ENCODE data around the gene TDRD6. TPM values are rescaled to one million over a fixed set of nuclear protein-coding genes. Genes with fewer than 3 reads are reported as not detected.
A peak's percentile ranks its signal among the peaks of the same experiment; 100 is the strongest.

The TDRD6 gene
- total RNA-seq, 2 experiments from 2014 or later: not detected

DNA sequence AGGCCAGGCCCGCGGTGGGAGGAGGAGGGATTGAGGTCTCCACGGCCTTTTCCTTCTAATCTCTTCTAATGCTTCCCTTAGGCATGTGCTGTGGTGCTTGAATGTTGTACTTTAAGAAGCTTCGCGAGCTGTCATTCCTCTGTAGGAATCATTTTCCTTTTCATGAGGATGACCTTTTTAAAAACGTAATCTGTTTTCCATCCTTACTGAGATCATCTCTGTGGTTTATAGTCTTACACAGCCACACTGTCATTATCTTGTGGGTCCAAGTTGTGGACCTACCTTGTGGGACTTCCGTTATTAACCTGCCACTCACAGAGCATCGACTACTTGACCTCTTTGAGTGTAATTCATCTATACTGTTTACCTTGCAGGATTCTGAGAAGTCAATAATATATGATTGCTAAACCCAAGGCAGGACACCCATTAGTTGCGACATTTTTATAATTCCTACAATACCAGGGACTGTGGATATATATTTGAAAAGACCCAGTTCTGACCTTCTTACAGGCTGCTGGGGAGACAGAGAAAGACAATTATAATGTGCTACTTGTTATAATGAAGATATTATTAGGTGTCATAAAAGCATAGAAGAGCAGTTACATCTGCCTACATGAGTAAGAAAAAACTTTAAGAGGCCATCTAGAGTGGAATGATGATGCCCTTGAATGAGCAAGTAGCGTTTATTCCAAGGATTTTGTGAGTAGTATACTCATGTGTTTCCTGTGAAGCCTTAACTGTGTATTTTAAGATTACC is 34.1 kb upstream of the TDRD6 start:
- ATAC-seq (no peak), DNase-seq (no peak)
- CTCF ChIA-PET: interaction anchor here (1.4 kb wide), 1 partner anchor 50 kb away, joined by 3 read pairs; no protein-coding TSS in a partner anchor
- H3K36me3 Mint-ChIP-seq: no peaks in the 10 kb centered on the region
- peak overlapping the region; percentile 75 for H3K4me3 Mint-ChIP-seq
- H3K4me1 Mint-ChIP-seq: peaks cover 15% of the 10 kb centered on the region
- H3K27me3 Mint-ChIP-seq: peaks cover 49% of the 10 kb centered on the region
- H3K9me3 Mint-ChIP-seq (ENCODE audit: low read depth): no peaks in the 10 kb centered on the region
- no peak overlapping the region for H3K27ac Mint-ChIP-seq

DNA sequence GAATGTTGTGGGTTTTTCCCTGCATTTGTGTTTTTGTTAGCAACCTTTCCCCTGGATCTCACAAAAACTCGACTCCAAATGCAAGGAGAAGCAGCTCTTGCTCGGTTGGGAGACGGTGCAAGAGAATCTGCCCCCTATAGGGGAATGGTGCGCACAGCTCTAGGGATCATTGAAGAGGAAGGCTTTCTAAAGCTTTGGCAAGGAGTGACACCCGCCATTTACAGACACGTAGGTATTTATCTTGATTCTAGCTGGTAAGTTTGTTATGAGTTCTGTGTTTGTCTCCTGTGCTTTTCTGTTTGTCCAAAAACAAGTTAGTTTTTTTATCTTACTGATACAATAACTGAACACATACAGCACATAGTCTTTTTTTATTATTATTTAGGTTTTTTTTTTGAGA is 31.9 kb upstream of the TDRD6 start:
- DNase-seq (no peak), ATAC-seq (no peak)
- H3K27me3 Mint-ChIP-seq: peaks cover 50% of the 10 kb centered on the region
- H3K27ac Mint-ChIP-seq: no peak overlapping the region
- peaks cover 13% of the 10 kb centered on the region for H3K4me1 Mint-ChIP-seq
- no peaks in the 10 kb centered on the region for H3K9me3 Mint-ChIP-seq (ENCODE audit: low read depth)
- CTCF ChIA-PET: interaction anchor here (1.0 to 1.3 kb wide), 2 partner anchors 8 to 14 kb away, joined by 3 to 4 read pairs; no protein-coding TSS in a partner anchor
- H3K4me3 Mint-ChIP-seq: no peak overlapping the region
- H3K36me3 Mint-ChIP-seq: no peaks in the 10 kb centered on the region

DNA sequence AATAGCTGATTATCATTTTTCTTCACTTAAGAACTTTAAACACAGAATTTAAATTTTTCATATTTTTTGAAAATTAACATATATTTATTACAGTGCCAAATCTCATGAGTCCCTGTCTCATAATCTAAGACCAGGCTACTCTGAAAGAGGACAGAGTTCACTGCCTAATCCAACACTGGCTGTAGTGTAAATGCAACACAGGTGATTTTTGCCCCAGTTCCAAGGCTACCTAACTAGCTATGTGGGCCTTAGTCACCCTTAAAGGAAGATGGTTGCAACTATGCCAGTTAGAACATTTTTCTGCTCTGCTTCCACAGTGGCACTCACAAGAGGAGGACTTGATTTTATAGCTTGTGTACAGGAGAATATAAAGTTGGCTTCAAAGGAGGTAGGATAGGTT is 30.0 kb upstream of the TDRD6 start:
- Mint-ChIP-seq H3K4me1 (peaks cover 6% of the 10 kb centered on the region), H3K9me3 (ENCODE audit: low read depth) (no peaks in the 10 kb centered on the region), H3K27me3 (peaks cover 40% of the 10 kb centered on the region), H3K27ac (no peak overlapping the region), H3K36me3 (no peaks in the 10 kb centered on the region), H3K4me3 (no peak overlapping the region)
- ATAC-seq: no peak
- CTCF ChIA-PET: no interaction called here
- DNase-seq: no peak

DNA sequence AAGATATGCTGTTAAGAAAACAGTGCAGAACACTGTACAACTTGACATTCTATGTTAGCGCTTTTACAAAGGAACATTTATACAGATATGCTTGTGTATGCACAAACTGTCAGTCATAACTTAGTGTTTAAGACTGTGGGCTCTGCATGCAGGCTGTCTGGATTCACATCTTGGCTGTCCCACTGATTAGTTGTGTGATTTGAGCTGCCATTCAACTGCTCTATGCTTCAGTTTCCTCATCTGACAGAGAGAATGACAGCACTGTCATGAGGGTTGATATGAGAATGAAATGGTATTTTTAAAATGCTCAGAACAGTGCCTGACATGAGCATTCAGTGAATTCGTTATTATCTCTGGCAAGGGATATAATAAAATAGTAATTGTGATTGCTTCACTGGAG is 26.2 kb upstream of the TDRD6 start:
- no peak for ATAC-seq
- Mint-ChIP-seq H3K27me3 (peaks cover 15% of the 10 kb centered on the region), H3K9me3 (ENCODE audit: low read depth) (no peaks in the 10 kb centered on the region), H3K27ac (no peak overlapping the region), H3K36me3 (no peaks in the 10 kb centered on the region), H3K4me3 (no peak overlapping the region), H3K4me1 (no peaks in the 10 kb centered on the region)
- no peak for DNase-seq
- CTCF ChIA-PET: no interaction called here

DNA sequence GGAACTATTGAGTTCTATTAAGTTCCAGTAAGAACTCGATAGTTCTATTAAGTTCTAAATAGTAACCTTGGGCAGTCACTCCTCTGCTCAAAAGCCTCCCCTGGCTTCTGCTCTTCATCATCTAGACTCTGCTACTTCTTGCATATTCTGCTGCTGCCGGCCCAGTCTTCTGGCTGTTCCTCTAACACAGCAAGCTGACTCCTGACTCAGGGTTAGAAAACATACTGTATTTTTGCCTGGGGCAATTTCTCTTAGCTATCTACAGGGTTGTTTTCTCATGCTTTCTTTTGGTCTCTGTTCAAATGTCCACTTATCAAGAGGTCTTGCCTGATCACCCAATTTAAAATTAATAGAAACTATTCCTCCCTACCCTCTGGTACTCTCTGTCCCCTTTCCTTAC is 20.3 kb upstream of the TDRD6 start:
- H3K4me1 Mint-ChIP-seq: no peaks in the 10 kb centered on the region
- H3K27ac Mint-ChIP-seq: no peak overlapping the region
- ATAC-seq: no peak
- H3K9me3 Mint-ChIP-seq (ENCODE audit: low read depth): no peaks in the 10 kb centered on the region
- peaks cover 5% of the 10 kb centered on the region for H3K27me3 Mint-ChIP-seq
- no peak overlapping the region for H3K4me3 Mint-ChIP-seq
- no peaks in the 10 kb centered on the region for H3K36me3 Mint-ChIP-seq
- no peak for DNase-seq
- CTCF ChIA-PET: no interaction called here

DNA sequence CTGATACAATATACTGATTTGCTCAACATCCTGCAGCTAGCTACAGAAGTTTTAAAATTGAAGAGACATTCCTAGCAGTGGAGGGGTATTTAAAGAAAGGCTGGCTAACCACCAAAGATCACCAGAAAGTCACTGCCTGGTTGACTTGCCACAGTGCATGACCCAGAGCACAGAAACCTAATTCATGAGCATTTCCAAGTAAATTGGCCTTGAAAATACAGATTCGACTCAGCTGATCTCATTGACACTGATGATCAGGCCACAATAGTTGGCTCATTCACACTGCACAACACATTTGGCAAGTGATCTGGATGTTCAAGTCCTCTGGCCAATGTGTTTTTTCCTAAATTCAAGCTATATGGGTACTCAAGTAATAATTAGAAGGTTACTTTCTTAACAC is 13.3 kb upstream of the TDRD6 start:
- H3K4me1 Mint-ChIP-seq: peaks cover 4% of the 10 kb centered on the region
- ATAC-seq (peak; percentile 36), DNase-seq (no peak)
- H3K27me3 Mint-ChIP-seq: no peaks in the 10 kb centered on the region
- H3K4me3 Mint-ChIP-seq: no peak overlapping the region
- no peaks in the 10 kb centered on the region for H3K9me3 Mint-ChIP-seq (ENCODE audit: low read depth)
- no peaks in the 10 kb centered on the region for H3K36me3 Mint-ChIP-seq
- CTCF ChIA-PET: interaction anchor here (0.8 to 1.1 kb wide), 2 partner anchors 20 to 62 kb away, joined by 3 read pairs; no protein-coding TSS in a partner anchor
- H3K27ac Mint-ChIP-seq: no peak overlapping the region

DNA sequence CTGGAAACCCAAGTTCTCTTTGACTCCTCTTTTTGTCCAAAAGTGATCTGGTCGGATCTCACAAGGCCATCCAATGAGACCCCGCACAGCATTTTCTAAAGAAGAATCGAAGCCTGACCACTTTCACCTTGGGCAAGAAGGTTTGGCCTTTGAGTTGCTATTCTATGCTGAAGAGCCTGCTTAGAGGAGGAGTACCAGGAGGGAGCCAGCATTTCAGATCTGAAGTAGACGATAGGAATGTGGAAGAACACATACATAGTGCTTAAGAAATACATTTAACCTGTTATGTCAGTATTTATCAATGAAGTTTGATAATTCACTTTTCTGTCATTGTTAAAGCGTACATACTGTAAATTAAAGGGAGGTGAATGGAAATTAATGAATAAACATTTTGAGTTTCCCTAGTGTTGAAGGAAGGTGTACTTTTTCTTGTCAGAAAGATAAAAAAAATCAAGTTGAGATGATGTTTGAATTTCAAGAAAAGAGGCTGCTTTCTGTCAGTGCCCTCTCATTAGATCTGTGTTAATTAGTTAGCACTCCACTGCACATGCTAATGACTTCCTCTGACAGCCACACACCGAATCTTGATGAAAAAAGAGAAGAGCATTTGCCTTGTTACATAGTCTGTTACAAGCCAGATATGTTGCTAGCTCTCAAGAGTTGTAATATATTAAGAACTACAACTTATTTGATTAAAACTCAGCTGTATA is 10.9 kb upstream of the TDRD6 start:
- DNase-seq (no peak), ATAC-seq (no peak)
- Mint-ChIP-seq H3K4me3 (no peak overlapping the region), H3K4me1 (peaks cover 4% of the 10 kb centered on the region), H3K36me3 (no peaks in the 10 kb centered on the region), H3K27me3 (peaks cover 7% of the 10 kb centered on the region), H3K27ac (no peak overlapping the region), H3K9me3 (ENCODE audit: low read depth) (no peaks in the 10 kb centered on the region)
- CTCF ChIA-PET: no interaction called here

DNA sequence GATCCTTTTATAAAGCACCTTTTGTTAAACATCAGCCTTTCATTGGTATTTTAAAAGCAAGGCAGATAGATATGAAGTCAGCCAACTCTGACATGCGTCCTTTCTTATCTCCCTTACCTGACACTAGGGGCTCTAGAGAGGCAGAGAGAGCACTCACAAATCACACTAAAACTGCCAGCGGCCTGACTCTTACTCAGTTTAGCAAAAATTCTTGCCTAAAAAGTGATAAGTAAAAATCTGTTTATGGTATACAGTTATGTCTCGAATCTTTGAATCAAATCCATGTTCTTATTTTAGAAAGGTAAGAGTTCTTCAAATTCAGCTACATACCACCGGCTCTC is 10.4 kb upstream of the TDRD6 start:
- H3K4me3 Mint-ChIP-seq: no peak overlapping the region
- H3K27me3 Mint-ChIP-seq: peaks cover 12% of the 10 kb centered on the region
- H3K27ac Mint-ChIP-seq: no peak overlapping the region
- no peaks in the 10 kb centered on the region for H3K9me3 Mint-ChIP-seq (ENCODE audit: low read depth)
- ATAC-seq (no peak), DNase-seq (no peak)
- no peaks in the 10 kb centered on the region for H3K36me3 Mint-ChIP-seq
- CTCF ChIA-PET: no interaction called here
- peaks cover 4% of the 10 kb centered on the region for H3K4me1 Mint-ChIP-seq

DNA sequence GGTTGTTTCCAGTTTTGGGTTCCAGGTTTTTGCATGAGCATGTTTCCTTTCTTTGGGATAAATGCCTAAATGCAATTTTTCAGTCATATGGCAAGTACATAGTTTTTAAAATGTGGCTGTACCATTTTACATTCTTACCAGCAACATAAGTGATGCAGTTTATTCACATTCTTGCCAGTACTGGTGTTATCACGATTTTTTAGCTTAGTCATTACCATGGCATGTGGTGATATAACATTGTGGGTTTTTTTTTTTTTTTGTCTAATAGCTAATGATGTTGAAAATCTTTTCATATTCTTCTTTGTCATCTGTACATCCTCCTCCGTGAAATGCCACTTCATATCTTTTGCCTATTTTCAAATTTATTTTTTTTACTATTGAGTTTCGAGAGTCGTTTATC is 2.9 kb upstream of the TDRD6 start:
- Mint-ChIP-seq H3K4me1 (no peaks in the 10 kb centered on the region), H3K27ac (no peak overlapping the region), H3K27me3 (peaks cover 16% of the 10 kb centered on the region), H3K36me3 (no peaks in the 10 kb centered on the region), H3K9me3 (ENCODE audit: low read depth) (peaks cover 2% of the 10 kb centered on the region), H3K4me3 (no peak overlapping the region)
- CTCF ChIA-PET: no interaction called here
- ATAC-seq (no peak), DNase-seq (no peak)

DNA sequence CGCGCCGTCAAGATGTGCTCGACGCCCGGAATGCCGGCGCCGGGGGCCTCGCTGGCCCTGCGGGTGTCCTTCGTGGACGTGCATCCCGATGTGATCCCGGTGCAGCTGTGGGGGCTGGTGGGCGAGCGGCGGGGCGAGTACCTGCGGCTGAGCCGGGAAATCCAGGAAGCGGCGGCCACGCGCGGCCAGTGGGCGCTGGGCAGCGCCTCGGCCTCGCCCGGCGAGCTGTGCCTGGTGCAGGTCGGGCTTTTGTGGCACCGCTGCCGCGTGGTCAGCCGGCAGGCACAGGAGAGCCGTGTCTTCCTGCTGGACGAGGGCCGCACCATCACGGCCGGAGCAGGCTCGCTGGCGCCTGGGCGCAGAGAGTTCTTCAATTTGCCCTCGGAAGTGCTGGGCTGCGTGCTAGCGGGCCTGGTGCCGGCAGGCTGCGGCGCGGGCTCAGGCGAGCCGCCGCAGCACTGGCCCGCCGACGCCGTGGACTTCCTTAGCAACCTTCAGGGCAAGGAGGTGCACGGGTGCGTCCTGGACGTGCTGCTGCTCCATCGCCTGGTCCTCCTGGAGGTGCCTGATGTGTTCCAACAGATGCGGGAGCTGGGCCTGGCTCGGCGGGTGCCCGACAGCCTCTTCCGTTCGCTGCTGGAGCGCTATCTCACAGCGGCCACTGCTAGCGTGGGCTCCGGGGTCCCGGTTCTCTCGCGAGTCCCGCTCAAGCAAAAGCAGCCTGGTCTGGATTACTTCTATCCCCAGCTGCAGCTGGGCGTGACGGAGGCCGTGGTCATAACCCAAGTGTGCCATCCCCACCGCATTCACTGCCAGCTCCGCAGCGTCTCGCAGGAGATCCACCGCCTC is 656 bp downstream of the TDRD6 start:
- Mint-ChIP-seq H3K9me3 (ENCODE audit: low read depth) (peaks cover 2% of the 10 kb centered on the region), H3K4me3 (no peak overlapping the region), H3K36me3 (no peaks in the 10 kb centered on the region), H3K27ac (no peak overlapping the region), H3K4me1 (no peaks in the 10 kb centered on the region), H3K27me3 (peaks cover 21% of the 10 kb centered on the region)
- DNase-seq (no peak), ATAC-seq (no peak)
- CTCF ChIA-PET: no interaction called here

DNA sequence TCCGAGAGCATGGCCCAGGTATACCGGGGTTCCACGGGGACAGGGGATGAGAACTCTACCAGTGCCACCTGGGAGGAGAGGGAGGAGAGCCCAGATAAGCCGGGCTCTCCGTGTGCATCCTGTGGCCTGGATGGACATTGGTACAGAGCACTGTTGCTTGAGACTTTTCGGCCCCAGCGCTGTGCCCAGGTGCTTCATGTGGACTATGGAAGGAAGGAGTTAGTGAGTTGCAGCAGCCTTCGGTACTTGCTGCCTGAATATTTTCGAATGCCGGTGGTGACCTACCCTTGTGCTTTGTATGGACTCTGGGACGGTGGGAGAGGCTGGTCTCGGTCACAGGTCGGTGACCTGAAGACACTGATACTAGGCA is 1.3 kb downstream of the TDRD6 start:
- no peak for ATAC-seq
- no peak for DNase-seq
- H3K9me3 Mint-ChIP-seq (ENCODE audit: low read depth): peaks cover 2% of the 10 kb centered on the region
- no peaks in the 10 kb centered on the region for H3K4me1 Mint-ChIP-seq
- H3K36me3 Mint-ChIP-seq: no peaks in the 10 kb centered on the region
- H3K27ac Mint-ChIP-seq: no peak overlapping the region
- H3K27me3 Mint-ChIP-seq: peaks cover 24% of the 10 kb centered on the region
- H3K4me3 Mint-ChIP-seq: no peak overlapping the region
- CTCF ChIA-PET: no interaction called here

DNA sequence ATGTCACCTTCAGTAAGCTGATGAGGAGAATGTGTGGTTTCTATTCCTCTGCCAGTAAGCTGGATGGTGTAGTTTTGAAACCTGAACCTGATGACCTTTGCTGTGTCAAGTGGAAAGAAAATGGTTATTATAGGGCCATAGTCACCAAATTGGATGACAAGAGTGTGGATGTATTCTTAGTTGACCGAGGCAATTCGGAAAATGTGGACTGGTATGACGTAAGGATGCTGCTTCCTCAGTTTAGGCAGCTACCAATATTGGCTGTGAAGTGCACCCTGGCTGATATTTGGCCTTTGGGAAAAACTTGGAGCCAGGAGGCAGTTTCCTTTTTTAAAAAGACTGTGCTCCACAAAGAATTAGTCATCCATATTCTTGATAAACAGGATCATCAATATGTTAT is 2.0 kb downstream of the TDRD6 start:
- H3K4me1 Mint-ChIP-seq: no peaks in the 10 kb centered on the region
- peaks cover 24% of the 10 kb centered on the region for H3K27me3 Mint-ChIP-seq
- H3K9me3 Mint-ChIP-seq (ENCODE audit: low read depth): peaks cover 2% of the 10 kb centered on the region
- CTCF ChIA-PET: interaction anchor here (1.0 kb wide), 1 partner anchor 13 kb away, joined by 3 read pairs; no protein-coding TSS in a partner anchor
- no peaks in the 10 kb centered on the region for H3K36me3 Mint-ChIP-seq
- DNase-seq: no peak
- ATAC-seq: no peak
- no peak overlapping the region for H3K4me3 Mint-ChIP-seq
- no peak overlapping the region for H3K27ac Mint-ChIP-seq

DNA sequence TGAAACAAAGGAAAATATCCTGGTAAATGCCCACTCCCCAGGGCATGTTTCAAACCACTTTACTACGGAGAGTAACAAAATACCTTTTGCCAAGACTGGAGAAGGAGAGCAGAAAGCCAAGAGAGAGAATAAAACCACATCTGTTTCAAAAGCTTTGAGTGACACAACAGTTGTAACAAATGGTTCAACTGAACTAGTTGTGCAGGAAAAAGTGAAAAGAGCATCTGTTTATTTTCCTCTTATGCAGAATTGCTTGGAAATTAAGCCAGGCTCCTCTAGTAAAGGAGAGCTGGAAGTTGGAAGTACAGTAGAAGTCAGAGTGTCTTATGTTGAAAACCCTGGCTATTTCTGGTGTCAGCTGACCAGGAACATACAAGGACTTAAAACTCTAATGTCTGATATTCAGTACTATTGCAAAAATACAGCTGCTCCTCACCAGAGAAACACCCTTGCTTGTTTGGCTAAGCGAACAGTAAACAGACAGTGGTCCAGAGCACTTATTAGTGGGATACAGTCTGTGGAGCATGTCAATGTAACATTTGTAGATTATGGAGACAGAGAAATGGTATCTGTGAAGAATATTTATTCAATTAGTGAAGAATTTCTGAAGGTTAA is 2.6 kb downstream of the TDRD6 start:
- no peak overlapping the region for H3K27ac Mint-ChIP-seq
- CTCF ChIA-PET: interaction anchor here (1.0 kb wide), 1 partner anchor 13 kb away, joined by 3 read pairs; no protein-coding TSS in a partner anchor
- ATAC-seq (no peak), DNase-seq (no peak)
- H3K4me1 Mint-ChIP-seq: no peaks in the 10 kb centered on the region
- H3K4me3 Mint-ChIP-seq: no peak overlapping the region
- H3K9me3 Mint-ChIP-seq (ENCODE audit: low read depth): peaks cover 2% of the 10 kb centered on the region
- H3K36me3 Mint-ChIP-seq: no peaks in the 10 kb centered on the region
- peaks cover 24% of the 10 kb centered on the region for H3K27me3 Mint-ChIP-seq

All from activated CD8-positive, alpha-beta memory T cell treated with anti-CD3 and anti-CD28 coated beads, Interleukin-2, amount 10 ng/mL, durations not matched to agents 7 days and 5 days (primary cell).